NCI-H146 treated with DMSO at 0.1 percent for 48 hours (cell line): ENCODE results near the gene PAX7.

Source experiments
- DNase-seq: peaks from one replicate; lab custom pipeline; 2025; ENCODE audit not compliant: unreplicated experiment; lab: John Stamatoyannopoulos, UW

PAX7 gene

GRCh38 chr1:18787825-18788385, 157.3 kb downstream of the PAX7 start:
- DNase-seq = no peak

GRCh38 chr1:18789246-18789645, 158.6 kb downstream of the PAX7 start:
- no peak for DNase-seq

- DNase-seq = no peak
Measured at GRCh38 chr1:18792747-18793146, 162.1 kb downstream of the PAX7 start.

GRCh38 chr1:18793164-18793563, 162.5 kb downstream of the PAX7 start:
- DNase-seq = no peak

- no peak for DNase-seq
Measured at GRCh38 chr1:18794051-18794450, 163.4 kb downstream of the PAX7 start.

GRCh38 chr1:18794561-18794960, 163.9 kb downstream of the PAX7 start:
- DNase-seq = no peak

GRCh38 chr1:18795002-18795689, 164.5 kb downstream of the PAX7 start:
- no peak for DNase-seq

- DNase-seq = no peak
Measured at GRCh38 chr1:18796950-18797349, 166.3 kb downstream of the PAX7 start.
